ENCODE results near the gene AMOT. TPM values are rescaled to one million over a fixed set of nuclear protein-coding genes. Genes with fewer than 3 reads are reported as not detected.

Gene AMOT
- total RNA-seq, 6 experiments from 2014 or later = 0.02 to 0.50 (median 0.09) TPM

- no peak overlapping the region for H3K27ac Mint-ChIP-seq
- H3K9me3 Mint-ChIP-seq = peaks cover 6% of the 10 kb centered on the region
- no peak for TF ChIP-seq CTCF (IDR thresholded peaks at IDR 0.05)
- H3K4me3 Mint-ChIP-seq = no peak overlapping the region
- H3K4me1 Mint-ChIP-seq (ENCODE audit: low read depth) = no peaks in the 10 kb centered on the region
- no peak for DNase-seq
- H3K27me3 Mint-ChIP-seq (ENCODE audit: insufficient read depth) = no peaks in the 10 kb centered on the region
- no peaks in the 10 kb centered on the region for H3K36me3 Mint-ChIP-seq (ENCODE audit: low read depth)
Measured at GRCh38 chrX:112874175-112874574, 33.5 kb upstream of the AMOT start.

GRCh38 chrX:112868586-112868985 lies 28.0 kb upstream of the AMOT start:
- H3K4me3 Mint-ChIP-seq = no peak overlapping the region
- DNase-seq = no peak
- no peaks in the 10 kb centered on the region for H3K4me1 Mint-ChIP-seq (ENCODE audit: low read depth)
- no peak overlapping the region for H3K27ac Mint-ChIP-seq
- H3K27me3 Mint-ChIP-seq (ENCODE audit: insufficient read depth) = no peaks in the 10 kb centered on the region
- no peaks in the 10 kb centered on the region; the same call in 1 of the 2 replicates for H3K9me3 Mint-ChIP-seq
- no peaks in the 10 kb centered on the region for H3K36me3 Mint-ChIP-seq (ENCODE audit: low read depth)
- no peak for TF ChIP-seq CTCF (IDR thresholded peaks at IDR 0.05)

- no peak for TF ChIP-seq CTCF (IDR thresholded peaks at IDR 0.05)
- Mint-ChIP-seq H3K4me1 (ENCODE audit: low read depth) (no peaks in the 10 kb centered on the region), H3K27me3 (ENCODE audit: insufficient read depth) (no peaks in the 10 kb centered on the region), H3K4me3 (no peak overlapping the region), H3K27ac (no peak overlapping the region), H3K9me3 (no peaks in the 10 kb centered on the region; the same call in 1 of the 2 replicates), H3K36me3 (ENCODE audit: low read depth) (no peaks in the 10 kb centered on the region)
- no peak for DNase-seq
Measured at GRCh38 chrX:112867570-112867969, 26.9 kb upstream of the AMOT start.

- TF ChIP-seq CTCF (IDR thresholded peaks at IDR 0.05) = no peak
- Mint-ChIP-seq H3K27me3 (ENCODE audit: insufficient read depth) (no peaks in the 10 kb centered on the region), H3K27ac (no peak overlapping the region), H3K4me3 (no peak overlapping the region), H3K36me3 (ENCODE audit: low read depth) (no peaks in the 10 kb centered on the region), H3K9me3 (no peaks in the 10 kb centered on the region; the same call in 1 of the 2 replicates), H3K4me1 (ENCODE audit: low read depth) (no peaks in the 10 kb centered on the region)
- no peak for DNase-seq
Measured at GRCh38 chrX:112866175-112866574, 25.5 kb upstream of the AMOT start.

GRCh38 chrX:112865464-112866025 lies 24.9 kb upstream of the AMOT start:
- Mint-ChIP-seq H3K4me3 (no peak overlapping the region), H3K9me3 (no peaks in the 10 kb centered on the region), H3K4me1 (ENCODE audit: low read depth) (no peaks in the 10 kb centered on the region), H3K27ac (no peak overlapping the region), H3K27me3 (ENCODE audit: insufficient read depth) (no peaks in the 10 kb centered on the region), H3K36me3 (ENCODE audit: low read depth) (no peaks in the 10 kb centered on the region)
- no peak for TF ChIP-seq CTCF (IDR thresholded peaks at IDR 0.05)
- DNase-seq = no peak

- DNase-seq = no peak
- TF ChIP-seq CTCF (IDR thresholded peaks at IDR 0.05) = no peak
- no peak overlapping the region for H3K4me3 Mint-ChIP-seq
- no peaks in the 10 kb centered on the region for H3K4me1 Mint-ChIP-seq (ENCODE audit: low read depth)
- no peaks in the 10 kb centered on the region for H3K36me3 Mint-ChIP-seq (ENCODE audit: low read depth)
- H3K27ac Mint-ChIP-seq = no peak overlapping the region
- H3K27me3 Mint-ChIP-seq (ENCODE audit: insufficient read depth) = no peaks in the 10 kb centered on the region
- H3K9me3 Mint-ChIP-seq = no peaks in the 10 kb centered on the region
Measured at GRCh38 chrX:112863850-112864249, 23.2 kb upstream of the AMOT start.

Data from HFFc6 (cell line).